ENCODE results near the gene SCAPER. TPM values are rescaled to one million over a fixed set of nuclear protein-coding genes. Genes with fewer than 3 reads are reported as not detected.

SCAPER gene
- total RNA-seq, 2 donors from 2014 or later: 15.2 to 17.8 TPM

DNA sequence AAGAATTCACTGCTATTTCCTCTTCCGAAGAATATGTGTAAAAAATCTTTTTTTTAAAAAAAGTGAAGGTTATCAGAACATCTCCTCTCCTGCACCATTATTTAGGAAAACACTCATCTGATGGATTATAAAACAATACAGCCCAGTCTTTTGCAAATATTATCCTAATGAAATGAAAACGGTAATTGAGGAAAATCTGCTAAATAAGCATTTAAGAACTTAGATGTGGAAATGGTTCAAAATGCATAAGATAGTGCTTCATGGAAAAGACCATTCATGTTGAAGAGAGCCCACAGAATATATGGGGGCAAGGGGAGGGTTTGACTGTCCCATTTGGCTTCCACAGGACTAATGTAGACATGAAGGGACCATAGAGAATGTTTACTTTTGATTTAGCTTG is 520.7 kb downstream of the SCAPER start:
- DNase-seq: no peak

DNA sequence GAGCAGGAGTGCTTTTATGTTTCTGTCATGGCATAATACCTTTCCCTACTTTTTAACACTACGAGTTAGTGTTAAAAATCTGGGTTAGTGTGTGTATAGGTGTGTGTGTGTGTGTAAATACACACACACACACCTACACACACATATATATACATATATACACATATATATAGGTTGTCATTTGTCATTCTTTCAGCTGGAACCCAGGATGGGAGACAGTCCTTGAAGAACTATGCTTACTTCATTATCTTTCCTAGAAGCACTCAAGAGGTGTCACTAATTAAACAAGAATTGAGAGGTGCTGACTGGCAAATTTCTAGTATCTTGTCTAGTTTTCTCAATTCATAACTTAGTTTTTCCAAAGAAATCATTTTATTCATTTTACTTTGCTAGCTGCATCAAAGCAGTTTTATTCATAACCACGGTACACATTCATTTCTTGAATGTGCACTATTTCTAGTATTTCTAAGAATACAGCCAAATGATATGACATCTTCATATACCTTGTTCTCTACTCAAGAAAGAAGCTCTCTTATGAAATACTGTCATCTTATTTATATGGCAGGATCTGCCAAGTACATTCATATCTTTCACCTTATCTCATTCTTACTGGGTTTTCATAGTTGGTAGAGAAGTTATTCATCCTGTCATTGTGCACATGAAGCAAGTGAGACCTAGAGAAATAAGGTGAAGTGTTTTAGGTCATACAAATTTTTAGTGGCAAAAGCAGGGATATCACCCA is 522.0 kb downstream of the SCAPER start:
- Histone ChIP-seq H3K9me3 (no peaks in the 10 kb centered on the region), H3K36me3 (no peaks in the 10 kb centered on the region), H3K9ac (ENCODE audit: low read depth in 2 of 2, low read length in 2 of 2) (no peak overlapping the region), H3K4me3 (no peak overlapping the region), H3K27me3 (no peaks in the 10 kb centered on the region), H3K4me1 (no peaks in the 10 kb centered on the region), H3K27ac (no peak overlapping the region)
- TF ChIP-seq, protein P1, sequence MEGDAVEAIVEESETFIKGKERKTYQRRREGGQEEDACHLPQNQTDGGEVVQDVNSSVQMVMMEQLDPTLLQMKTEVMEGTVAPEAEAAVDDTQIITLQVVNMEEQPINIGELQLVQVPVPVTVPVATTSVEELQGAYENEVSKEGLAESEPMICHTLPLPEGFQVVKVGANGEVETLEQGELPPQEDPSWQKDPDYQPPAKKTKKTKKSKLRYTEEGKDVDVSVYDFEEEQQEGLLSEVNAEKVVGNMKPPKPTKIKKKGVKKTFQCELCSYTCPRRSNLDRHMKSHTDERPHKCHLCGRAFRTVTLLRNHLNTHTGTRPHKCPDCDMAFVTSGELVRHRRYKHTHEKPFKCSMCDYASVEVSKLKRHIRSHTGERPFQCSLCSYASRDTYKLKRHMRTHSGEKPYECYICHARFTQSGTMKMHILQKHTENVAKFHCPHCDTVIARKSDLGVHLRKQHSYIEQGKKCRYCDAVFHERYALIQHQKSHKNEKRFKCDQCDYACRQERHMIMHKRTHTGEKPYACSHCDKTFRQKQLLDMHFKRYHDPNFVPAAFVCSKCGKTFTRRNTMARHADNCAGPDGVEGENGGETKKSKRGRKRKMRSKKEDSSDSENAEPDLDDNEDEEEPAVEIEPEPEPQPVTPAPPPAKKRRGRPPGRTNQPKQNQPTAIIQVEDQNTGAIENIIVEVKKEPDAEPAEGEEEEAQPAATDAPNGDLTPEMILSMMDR (IDR thresholded peaks at IDR 0.05): no peak
- intact Hi-C loops (cut with DNase I): no loop called here
- DNase-seq: no peak

More for the DNA sequence above, 520.7 kb downstream of the SCAPER start:
- no peak overlapping the region for H3K4me3 ChIP-seq
- no peaks in the 10 kb centered on the region for H3K9me3 ChIP-seq
- no peaks in the 10 kb centered on the region for H3K4me1 ChIP-seq
- H3K36me3 ChIP-seq: no peaks in the 10 kb centered on the region
- TF ChIP-seq, protein P1 (IDR thresholded peaks at IDR 0.05): no peak
- no peak overlapping the region for H3K27ac ChIP-seq
- no peaks in the 10 kb centered on the region for H3K27me3 ChIP-seq
- H3K9ac ChIP-seq (ENCODE audit: low read depth in 2 of 2, low read length in 2 of 2): no peak overlapping the region
- intact Hi-C loops (cut with DNase I): no loop called here

DNA sequence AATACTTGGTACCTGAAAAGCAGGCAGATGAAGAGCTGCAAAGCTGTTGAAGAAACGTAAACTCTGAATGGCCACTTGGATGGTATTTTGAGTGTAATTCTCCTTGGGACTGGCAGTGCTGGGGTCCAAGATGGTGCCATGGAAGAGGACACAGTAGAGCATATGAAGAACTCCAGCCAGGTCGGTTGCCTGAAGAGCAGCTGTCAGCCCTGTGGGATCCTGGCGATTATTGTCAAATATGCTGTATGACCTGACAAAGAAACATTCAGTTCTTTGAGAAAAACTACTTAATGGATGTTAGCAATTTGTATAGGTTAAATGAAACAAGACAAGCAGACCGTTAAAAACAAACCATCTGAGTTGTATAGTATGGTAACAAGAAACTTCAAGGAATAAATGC is 523.8 kb downstream of the SCAPER start:
- TF ChIP-seq, protein P1 (IDR thresholded peaks at IDR 0.05): no peak
- Histone ChIP-seq H3K36me3 (no peaks in the 10 kb centered on the region), H3K27ac (no peak overlapping the region), H3K4me1 (no peaks in the 10 kb centered on the region), H3K9me3 (no peaks in the 10 kb centered on the region), H3K9ac (ENCODE audit: low read depth in 2 of 2, low read length in 2 of 2) (no peak overlapping the region), H3K4me3 (no peak overlapping the region), H3K27me3 (no peaks in the 10 kb centered on the region)
- intact Hi-C loops (cut with DNase I): no loop called here
- DNase-seq: no peak

DNA sequence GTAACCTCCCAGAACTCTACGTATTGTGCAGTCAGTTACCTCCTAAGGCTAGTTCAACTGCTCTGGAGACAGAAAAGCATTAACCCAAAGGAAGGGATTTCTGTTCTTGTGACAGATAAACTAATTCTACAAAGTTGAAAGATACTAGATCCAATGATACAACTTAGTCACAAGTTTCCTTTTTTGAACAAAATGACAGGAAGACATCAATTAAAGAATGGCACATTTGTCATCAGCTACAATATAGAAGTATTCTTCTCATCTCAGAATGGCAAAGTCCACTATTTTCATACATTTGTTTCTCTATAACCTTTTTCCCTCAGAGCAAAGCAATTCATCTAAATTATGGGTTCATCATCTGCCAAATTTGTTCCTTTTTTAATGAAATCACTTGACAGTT is 524.9 kb downstream of the SCAPER start:
- TF ChIP-seq, protein P1 (IDR thresholded peaks at IDR 0.05): no peak
- H3K27me3 ChIP-seq: no peaks in the 10 kb centered on the region
- no peaks in the 10 kb centered on the region for H3K36me3 ChIP-seq
- H3K27ac ChIP-seq: no peak overlapping the region
- H3K9me3 ChIP-seq: no peaks in the 10 kb centered on the region
- no peak overlapping the region for H3K9ac ChIP-seq (ENCODE audit: low read depth in 2 of 2, low read length in 2 of 2)
- intact Hi-C loops (cut with DNase I): no loop called here
- DNase-seq: no peak
- H3K4me1 ChIP-seq: no peaks in the 10 kb centered on the region
- H3K4me3 ChIP-seq: no peak overlapping the region

DNA sequence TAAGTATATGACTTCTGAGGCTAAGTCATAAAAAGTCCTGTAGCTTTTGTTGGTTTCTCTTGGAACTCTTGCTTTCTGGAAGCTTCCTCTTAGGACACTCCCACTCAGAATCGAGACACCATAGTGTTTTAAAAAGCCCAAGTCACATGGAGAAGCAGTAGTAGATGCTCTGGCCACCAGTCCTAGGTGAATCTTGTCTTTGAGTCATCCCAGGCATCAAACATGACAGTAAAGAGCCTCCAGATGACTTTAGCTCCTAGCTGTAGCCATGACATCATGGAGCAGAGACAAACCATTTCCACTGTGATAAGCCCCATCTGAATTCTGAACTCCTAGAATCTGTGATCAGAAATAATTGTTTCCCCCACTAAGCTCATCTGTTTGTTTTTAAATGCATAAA is 526.4 kb downstream of the SCAPER start:
- no peaks in the 10 kb centered on the region for H3K4me1 ChIP-seq
- TF ChIP-seq, protein P1 (IDR thresholded peaks at IDR 0.05): no peak
- no peaks in the 10 kb centered on the region for H3K9me3 ChIP-seq
- H3K4me3 ChIP-seq: no peak overlapping the region
- no peak for DNase-seq
- no peak overlapping the region for H3K27ac ChIP-seq
- no peaks in the 10 kb centered on the region for H3K36me3 ChIP-seq
- intact Hi-C loops (cut with DNase I): no loop called here
- H3K9ac ChIP-seq (ENCODE audit: low read depth in 2 of 2, low read length in 2 of 2): no peak overlapping the region
- H3K27me3 ChIP-seq: no peaks in the 10 kb centered on the region
